Vagina (tissue), 2 donors: ENCODE results near the gene MTUS2. TPM values are rescaled to one million over a fixed set of nuclear protein-coding genes. Genes with fewer than 3 reads are reported as not detected.
"Not testable (repeated sequence)": the region's sequence is repeated elsewhere in the genome, so short reads cannot be mapped to it uniquely, and the experiment has no call there.

Source experiments
- DNase-seq, 2 donors: peaks; one replicate each; pipeline ENCODE4 v3.0.0-alpha.2; 2017; ENCODE audit errors: extremely low spot score in 2 of 2
- H3K27ac ChIP-seq: fragments of 200-600 bp; sonication (generic); one replicate; pipeline ENCODE4 v1.5.1; 2019
- H3K27me3 ChIP-seq: fragments of 200-600 bp; sonication (generic); one replicate; pipeline ENCODE4 v1.5.1; 2019
- H3K36me3 ChIP-seq, 2 donors: fragments of 200-600 bp; sonication (generic); one replicate each; pipeline ENCODE4 v1.5.1; 2017 to 2019
- H3K4me1 ChIP-seq: fragments of 200-600 bp; sonication (generic); one replicate; pipeline ENCODE4 v1.5.1; 2019
- H3K4me3 ChIP-seq, 2 donors: fragments of 200-600 bp; sonication (generic); 1 replicate in 1 of 2; 2 replicates in 1 of 2; pipeline ENCODE4 v1.5.1; 2016 to 2019
- H3K9me3 ChIP-seq: fragments of 200-600 bp; sonication (generic); one replicate; pipeline ENCODE4 v1.5.1; 2019
- CTCF ChIP-seq, 3 experiments: fragments of 450-650 bp in 2 of 3; fragments of 200-600 bp in 1 of 3; sonication (generic) in 1 of 3; IDR thresholded peaks; one replicate each; pipeline ENCODE4 v1.5.1; 2017 to 2019; ENCODE audit warnings: antibody characterized with exemption in 3 of 3, mild to moderate bottlenecking in 2 of 3, moderate library complexity in 2 of 3
- POLR2A ChIP-seq, 2 donors: fragments of 450-650 bp; IDR thresholded peaks; one replicate each; pipeline ENCODE4 v1.6.1; 2017; ENCODE audit warnings: antibody characterized with exemption in 2 of 2, mild to moderate bottlenecking in 2 of 2, moderate library complexity in 2 of 2
- POLR2AphosphoS5 ChIP-seq, 2 donors: sonication (generic); formaldehyde crosslinking; IDR thresholded peaks; one replicate each; pipeline ENCODE4 v1.9.0; 2017; ENCODE audit warnings: antibody characterized with exemption in 2 of 2, mild to moderate bottlenecking in 2 of 2, low read depth in 1 of 2; ENCODE audit not compliant: insufficient read depth in 1 of 2
- intact Hi-C: fragments of 100-400 bp; cut with DNase I; formaldehyde crosslinking; loops from one replicate; pipeline ENCODE4 v1.15.1; 2023
- total RNA-seq: library from RNA; depleted of rRNA; stranded (reverse); fragments of >200 nt; gene quantifications from one replicate; pipeline ENCODE4 v1.2.3, GENCODE V29; 2016

Gene MTUS2
- total RNA-seq, 1 donor from 2014 or later, result 0.74 TPM

GRCh38 chr13:29336356-29336755 is 516.2 kb downstream of the MTUS2 start:
- Histone ChIP-seq H3K4me3 (no peak overlapping the region), H3K9me3 (no peaks in the 10 kb centered on the region), H3K27me3 (no peaks in the 10 kb centered on the region), H3K4me1 (no peaks in the 10 kb centered on the region), H3K27ac (no peak overlapping the region), H3K36me3 (no peaks in the 10 kb centered on the region)
- intact Hi-C loops, result no loop called here
- TF ChIP-seq POLR2AphosphoS5 (IDR thresholded peaks at IDR 0.05; ENCODE audit: insufficient read depth in 1 of 2, low read depth in 1 of 2) (no peak), POLR2A (IDR thresholded peaks at IDR 0.05) (no peak), CTCF (IDR thresholded peaks at IDR 0.05) (no peak)
- DNase-seq, result no peak

GRCh38 chr13:29339386-29340272 is 519.5 kb downstream of the MTUS2 start:
- H3K36me3 ChIP-seq, result no peaks in the 10 kb centered on the region
- intact Hi-C loops, result no loop called here
- H3K9me3 ChIP-seq, result no peaks in the 10 kb centered on the region
- no peak for TF ChIP-seq CTCF (IDR thresholded peaks at IDR 0.05)
- no peak for TF ChIP-seq POLR2A (IDR thresholded peaks at IDR 0.05)
- no peak for TF ChIP-seq POLR2AphosphoS5 (IDR thresholded peaks at IDR 0.05; ENCODE audit: insufficient read depth in 1 of 2, low read depth in 1 of 2)
- H3K27ac ChIP-seq, result no peak overlapping the region
- DNase-seq, result no peak
- no peaks in the 10 kb centered on the region for H3K27me3 ChIP-seq
- H3K4me1 ChIP-seq, result no peaks in the 10 kb centered on the region
- no peak overlapping the region for H3K4me3 ChIP-seq

GRCh38 chr13:29345860-29346582 is 525.9 kb downstream of the MTUS2 start:
- H3K4me3 ChIP-seq, H3K36me3 ChIP-seq, H3K27me3 ChIP-seq, H3K4me1 ChIP-seq, intact Hi-C loops, DNase-seq, H3K27ac ChIP-seq, H3K9me3 ChIP-seq: not testable (repeated sequence)

GRCh38 chr13:29355029-29355428 is 534.9 kb downstream of the MTUS2 start:
- DNase-seq, result no peak
- Histone ChIP-seq H3K27ac (no peak overlapping the region), H3K27me3 (no peaks in the 10 kb centered on the region), H3K4me3 (no peak overlapping the region), H3K36me3 (no peaks in the 10 kb centered on the region), H3K4me1 (no peaks in the 10 kb centered on the region), H3K9me3 (no peaks in the 10 kb centered on the region)
- intact Hi-C loops, result no loop called here
- TF ChIP-seq POLR2AphosphoS5 (IDR thresholded peaks at IDR 0.05; ENCODE audit: insufficient read depth in 1 of 2, low read depth in 1 of 2) (no peak), CTCF (IDR thresholded peaks at IDR 0.05) (no peak), POLR2A (IDR thresholded peaks at IDR 0.05) (no peak)

- no peaks in the 10 kb centered on the region for H3K4me1 ChIP-seq
- intact Hi-C loops, result no loop called here
- no peaks in the 10 kb centered on the region for H3K36me3 ChIP-seq
- no peaks in the 10 kb centered on the region for H3K27me3 ChIP-seq
- no peak for DNase-seq
- no peak overlapping the region for H3K27ac ChIP-seq
- H3K9me3 ChIP-seq, result no peaks in the 10 kb centered on the region
- no peak for TF ChIP-seq CTCF (IDR thresholded peaks at IDR 0.05)
- TF ChIP-seq POLR2AphosphoS5 (IDR thresholded peaks at IDR 0.05; ENCODE audit: insufficient read depth in 1 of 2, low read depth in 1 of 2), result no peak
- no peak for TF ChIP-seq POLR2A (IDR thresholded peaks at IDR 0.05)
- H3K4me3 ChIP-seq, result no peak overlapping the region
Measured at GRCh38 chr13:29359181-29359580, 539.0 kb downstream of the MTUS2 start.
